Vein endothelial cell (primary cell): ENCODE measurements around the gene ZNF433. TPM values are rescaled to one million over a fixed set of nuclear protein-coding genes. Genes with fewer than 3 reads are reported as not detected.

Source experiments
- small RNA-seq: library from RNA; depleted of rRNA; stranded (forward); fragments of <200 nt; gene quantifications from one replicate; pipeline ENCODE3, GENCODE V24; 2012
- total RNA-seq: library from RNA; depleted of rRNA; stranded (reverse); fragments of >200 nt; gene quantifications from 2 replicates; pipeline ENCODE4 v1.2.3, GENCODE V29; 2012

ZNF433 gene
- 0.98 and 1.8 TPM in 2 replicates for total RNA-seq

GRCh38 chr19:12035220-12036172, at the start of gene ZNF433:
ZNF433 (minus strand) TSS chr19:12035679; CDS start chr19:12035539, 140 bp downstream.

DNA sequence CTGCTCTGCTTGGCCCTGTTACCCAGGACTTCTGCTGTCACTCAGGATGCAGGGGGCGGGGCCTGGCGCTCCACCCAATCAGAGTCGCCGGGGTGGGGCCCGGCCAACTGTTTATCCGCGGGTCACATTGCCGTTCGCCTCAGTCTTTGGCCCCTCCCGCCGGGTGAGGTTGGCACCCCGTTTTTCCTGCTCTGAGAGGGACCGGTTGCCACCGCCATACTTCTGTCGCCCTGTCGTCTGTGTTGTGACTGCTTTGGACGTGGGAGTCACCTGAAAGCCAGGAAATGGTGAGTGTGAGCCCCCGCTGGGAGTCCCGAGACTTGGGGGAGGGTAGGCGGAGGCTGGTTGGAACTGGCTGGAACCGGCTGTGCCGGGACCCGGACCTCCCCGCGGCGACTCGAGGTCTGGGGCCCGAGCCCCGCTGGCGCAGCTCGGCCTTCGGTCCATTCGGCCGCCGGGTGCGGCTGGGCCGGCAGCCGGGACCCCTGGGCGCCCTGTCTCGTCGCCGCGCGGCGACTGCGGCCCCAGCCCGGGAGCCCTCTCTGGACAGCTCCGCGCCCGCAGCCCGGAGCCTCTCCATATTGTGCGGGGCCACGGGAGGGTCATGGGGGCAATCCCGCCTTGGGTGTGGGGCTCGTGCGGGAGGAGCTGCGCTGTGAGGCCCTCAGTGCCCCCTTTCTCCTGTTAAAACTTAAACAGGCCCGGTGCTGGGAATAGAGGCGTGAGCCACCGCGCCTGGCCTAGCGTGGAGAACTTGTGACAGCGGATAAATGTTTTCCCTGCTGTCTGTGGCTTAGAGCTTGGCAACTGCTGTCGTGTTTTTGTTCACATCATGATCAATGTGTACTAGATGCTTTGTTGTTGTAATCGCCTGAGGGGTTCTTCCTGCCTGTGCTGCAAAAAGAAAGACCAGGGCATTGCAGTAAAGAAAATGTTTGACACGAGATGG, 29.4 kb upstream of the ZNF433 start, which contains the start of gene ZNF844:
ZNF844 (plus strand) TSS at position 142 of the 949 bp plus-strand sequence; CDS start at position 285, 143 bp downstream.

GRCh38 chr19:12052497-12053169, 17.2 kb upstream of the ZNF433 start, which contains the start of gene ZNF878:
ZNF878 (minus strand) TSS chr19:12052961; CDS start chr19:12052801, 160 bp downstream.

DNA sequence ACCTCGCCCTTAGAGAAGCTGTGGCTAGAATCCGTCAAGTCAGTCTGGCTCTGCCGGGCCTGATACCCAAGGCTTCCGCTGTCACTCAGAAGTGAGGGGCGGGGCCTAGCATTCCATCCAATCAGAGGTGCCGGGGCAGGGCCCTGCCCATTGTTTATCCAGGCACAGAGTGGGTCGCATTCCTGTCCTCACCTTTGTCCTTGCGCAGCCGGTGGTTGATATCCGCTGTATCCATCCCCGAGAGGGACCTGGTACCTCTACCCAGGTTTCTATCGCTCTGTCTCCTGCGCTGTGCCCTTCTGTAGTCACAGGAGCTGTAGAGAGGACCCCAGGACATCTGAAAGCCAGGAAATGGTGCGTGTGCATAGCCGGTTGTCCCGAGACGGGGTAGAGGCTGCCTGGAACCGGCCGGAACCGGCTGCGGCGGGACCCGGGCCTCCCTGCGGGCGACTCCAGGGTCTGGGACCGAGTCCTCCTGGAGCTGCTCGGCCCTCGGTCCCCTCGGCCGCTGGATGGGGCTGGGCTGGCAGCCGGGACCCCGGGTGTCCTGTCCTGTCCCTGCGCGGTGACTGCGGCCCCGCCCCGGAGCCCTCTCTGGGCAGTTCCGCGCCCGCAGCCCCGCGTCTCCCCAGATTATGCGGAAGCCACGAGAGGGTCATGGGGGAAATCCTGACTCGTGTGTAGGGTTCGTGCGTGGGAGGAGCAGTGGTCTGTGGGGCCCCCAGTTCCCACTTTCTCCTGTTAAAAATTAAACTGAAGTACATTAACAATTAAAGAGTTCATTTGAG, 70.4 kb downstream of the ZNF433 start, which contains the start of gene ZNF763:
ZNF763 (plus strand) TSS at position 183 of the 788 bp plus-strand sequence; CDS start at position 352, 169 bp downstream.

Small RNA genes lying within 50 kb of the gene (small RNA-seq; reads per million reads assigned to genes)
- gene RNA5SP464: not detected
- gene RNA5SP465: not detected
- not detected for gene RNA5SP466

Other genes with a start within 250 kb of the ZNF433 start
- 0.65 and 1.8 TPM in 2 replicates for gene ZNF491, start 237.2 kb downstream of the ZNF433 start, total RNA-seq
- gene ZNF440, start 221.4 kb downstream of the ZNF433 start, total RNA-seq: 8.2 and 9.7 TPM in 2 replicates
- 0.33 and 3.4 TPM in 2 replicates for gene ZNF439, start 187.0 kb downstream of the ZNF433 start, total RNA-seq
- gene ZNF69, start 147.9 kb downstream of the ZNF433 start, total RNA-seq: 3.3 and 12.8 TPM in 2 replicates
- gene ZNF700, start 110.6 kb downstream of the ZNF433 start, total RNA-seq: 5.2 and 8.0 TPM in 2 replicates
- 0.33 and 2.4 TPM in 2 replicates for gene ZNF763, start 70.6 kb downstream of the ZNF433 start, total RNA-seq
- 0.67 TPM in 1 of 2 replicates, not detected in the other for gene ZNF878, start 17.3 kb upstream of the ZNF433 start, total RNA-seq
- gene ZNF844, start 29.1 kb upstream of the ZNF433 start, total RNA-seq: 1.6 and 4.2 TPM in 2 replicates
- gene ZNF20, start 104.7 kb upstream of the ZNF433 start, total RNA-seq: 1.6 and 3.0 TPM in 2 replicates
- gene ZNF625, start 121.1 kb upstream of the ZNF433 start, total RNA-seq: 13.5 and 15.0 TPM in 2 replicates
- gene ZNF136, start 127.4 kb upstream of the ZNF433 start, total RNA-seq: 4.9 and 7.2 TPM in 2 replicates